Measurements from ENCODE around the gene EPHA1. TPM values are rescaled to one million over a fixed set of nuclear protein-coding genes. Genes with fewer than 3 reads are reported as not detected.

Gene EPHA1
- total RNA-seq, 2 donors from 2014 or later = 9.9 to 14.3 TPM

DNA sequence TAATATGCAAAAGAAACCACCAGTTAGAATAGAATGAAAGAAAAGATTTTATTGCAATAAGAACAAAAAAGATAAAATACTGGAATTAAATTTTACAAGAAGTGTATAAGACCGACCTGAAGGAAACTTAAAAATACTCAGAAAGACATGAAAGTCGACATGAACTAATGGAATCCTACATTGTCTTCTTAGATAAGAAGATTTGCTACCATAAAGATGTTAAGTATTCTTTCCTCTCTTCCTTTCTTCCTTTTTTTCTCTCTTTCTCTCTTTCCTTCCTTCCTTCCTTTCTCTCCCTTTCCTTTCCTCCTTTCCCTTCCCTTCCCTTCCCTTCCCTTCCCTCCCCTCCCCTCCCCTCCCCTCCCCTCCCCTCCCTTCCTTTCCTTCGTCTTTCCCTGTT, 41.1 kb upstream of the EPHA1 start:
- Histone ChIP-seq H3K27me3 (no peaks in the 10 kb centered on the region), H3K4me1 (no peaks in the 10 kb centered on the region), H3K27ac (no peak overlapping the region), H3K4me3 (no peak overlapping the region), H3K9me3 (no peaks in the 10 kb centered on the region), H3K36me3 (replicated peaks in 1 of 2; ENCODE audit: insufficient read depth in 1 of 2, low read depth in 2 of 2) (no peaks in the 10 kb centered on the region)
- no peak for TF ChIP-seq POLR2A (IDR thresholded peaks at IDR 0.05)
- TF ChIP-seq, protein P1, sequence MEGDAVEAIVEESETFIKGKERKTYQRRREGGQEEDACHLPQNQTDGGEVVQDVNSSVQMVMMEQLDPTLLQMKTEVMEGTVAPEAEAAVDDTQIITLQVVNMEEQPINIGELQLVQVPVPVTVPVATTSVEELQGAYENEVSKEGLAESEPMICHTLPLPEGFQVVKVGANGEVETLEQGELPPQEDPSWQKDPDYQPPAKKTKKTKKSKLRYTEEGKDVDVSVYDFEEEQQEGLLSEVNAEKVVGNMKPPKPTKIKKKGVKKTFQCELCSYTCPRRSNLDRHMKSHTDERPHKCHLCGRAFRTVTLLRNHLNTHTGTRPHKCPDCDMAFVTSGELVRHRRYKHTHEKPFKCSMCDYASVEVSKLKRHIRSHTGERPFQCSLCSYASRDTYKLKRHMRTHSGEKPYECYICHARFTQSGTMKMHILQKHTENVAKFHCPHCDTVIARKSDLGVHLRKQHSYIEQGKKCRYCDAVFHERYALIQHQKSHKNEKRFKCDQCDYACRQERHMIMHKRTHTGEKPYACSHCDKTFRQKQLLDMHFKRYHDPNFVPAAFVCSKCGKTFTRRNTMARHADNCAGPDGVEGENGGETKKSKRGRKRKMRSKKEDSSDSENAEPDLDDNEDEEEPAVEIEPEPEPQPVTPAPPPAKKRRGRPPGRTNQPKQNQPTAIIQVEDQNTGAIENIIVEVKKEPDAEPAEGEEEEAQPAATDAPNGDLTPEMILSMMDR (IDR thresholded peaks at IDR 0.05) = no peak
- DNase-seq = no peak
- 61 to 68% methylated on average over 3 of the region's 3 CpGs for WGBS, 2 donors
- ATAC-seq = no peak
- intact Hi-C loops (cut with DNase I) = no loop called here

DNA sequence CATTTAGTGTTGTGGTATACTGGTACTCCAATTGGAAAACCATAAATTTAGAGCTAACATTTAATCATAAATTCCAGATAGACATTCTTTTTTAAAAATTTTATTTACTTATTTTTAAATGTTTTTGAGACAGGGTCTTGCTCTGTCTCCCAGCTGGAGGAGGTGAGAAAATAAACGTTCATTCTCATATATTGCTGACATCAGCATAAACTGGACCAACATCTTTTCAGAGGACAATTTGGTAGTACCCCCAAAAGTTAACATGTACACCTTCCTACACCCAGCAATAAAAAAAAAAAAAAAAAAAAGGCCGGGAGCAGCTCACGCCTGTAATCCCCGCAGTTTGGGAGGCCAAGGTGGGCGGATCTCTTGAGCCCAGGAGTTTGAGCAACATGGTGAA, 39.8 kb upstream of the EPHA1 start:
- no peak for ATAC-seq
- no peaks in the 10 kb centered on the region for H3K9me3 ChIP-seq
- H3K27me3 ChIP-seq = no peaks in the 10 kb centered on the region

GRCh38 chr7:143447466-143447865, 38.8 kb upstream of the EPHA1 start:
- Histone ChIP-seq H3K4me3 (no peak overlapping the region), H3K9me3 (no peaks in the 10 kb centered on the region), H3K27ac (no peak overlapping the region), H3K27me3 (no peaks in the 10 kb centered on the region), H3K4me1 (no peaks in the 10 kb centered on the region), H3K36me3 (replicated peaks in 1 of 2; ENCODE audit: insufficient read depth in 1 of 2, low read depth in 2 of 2) (no peaks in the 10 kb centered on the region)
- no peak for ATAC-seq
- DNase-seq = no peak
- TF ChIP-seq, protein P1 (IDR thresholded peaks at IDR 0.05) = no peak
- no peak for TF ChIP-seq POLR2A (IDR thresholded peaks at IDR 0.05)
- intact Hi-C loops (cut with DNase I) = no loop called here
- 48 to 50% methylated on average over 3 of the region's 3 CpGs for WGBS, 2 donors

More for the DNA sequence above, 39.8 kb upstream of the EPHA1 start:
- intact Hi-C loops (cut with DNase I) = no loop called here
- no peak overlapping the region for H3K4me3 ChIP-seq
- TF ChIP-seq POLR2A (IDR thresholded peaks at IDR 0.05) = no peak
- TF ChIP-seq, protein P1 (IDR thresholded peaks at IDR 0.05) = no peak
- H3K27ac ChIP-seq = no peak overlapping the region
- WGBS, 2 donors = 84 to 85% methylated on average over 5 of the region's 5 CpGs
- H3K36me3 ChIP-seq (replicated peaks in 1 of 2; ENCODE audit: insufficient read depth in 1 of 2, low read depth in 2 of 2) = no peaks in the 10 kb centered on the region
- H3K4me1 ChIP-seq = no peaks in the 10 kb centered on the region
- DNase-seq = no peak

DNA sequence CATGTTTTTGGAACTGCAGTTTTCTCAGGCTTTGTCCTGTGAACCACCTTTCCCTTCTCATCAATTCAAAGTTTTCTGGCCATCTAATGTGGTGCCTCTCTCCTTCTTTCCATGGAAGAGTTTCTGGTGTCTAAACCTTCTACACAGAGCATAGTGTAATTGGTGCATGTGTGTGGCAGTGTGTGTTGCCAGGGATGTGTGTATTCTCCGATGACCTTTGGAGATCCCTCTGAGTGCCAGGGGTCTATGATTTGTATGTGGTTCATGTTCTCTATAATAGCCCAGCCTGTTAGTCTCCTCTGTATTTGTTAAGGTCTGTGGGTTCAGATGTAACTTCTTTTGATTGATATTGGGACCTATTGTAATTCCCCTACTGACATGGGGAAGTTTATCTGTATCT, 36.1 kb upstream of the EPHA1 start:
- H3K36me3 ChIP-seq (replicated peaks in 1 of 2; ENCODE audit: insufficient read depth in 1 of 2, low read depth in 2 of 2) = no peaks in the 10 kb centered on the region
- H3K9me3 ChIP-seq = no peaks in the 10 kb centered on the region
- 92 to 100% methylated on average over 1 of the region's 1 CpG for WGBS, 2 donors
- intact Hi-C loops (cut with DNase I) = no loop called here
- H3K4me1 ChIP-seq = no peaks in the 10 kb centered on the region
- ATAC-seq (no peak), DNase-seq (no peak)
- H3K27ac ChIP-seq = no peak overlapping the region
- no peaks in the 10 kb centered on the region for H3K27me3 ChIP-seq
- TF ChIP-seq, protein P1 (IDR thresholded peaks at IDR 0.05) = no peak
- no peak for TF ChIP-seq POLR2A (IDR thresholded peaks at IDR 0.05)
- no peak overlapping the region for H3K4me3 ChIP-seq

- intact Hi-C loops (cut with DNase I) = no loop called here
- WGBS, 2 donors = 71 to 79% methylated on average over 6 of the region's 6 CpGs
- no peaks in the 10 kb centered on the region for H3K4me1 ChIP-seq
- no peak for TF ChIP-seq POLR2A (IDR thresholded peaks at IDR 0.05)
- TF ChIP-seq, protein P1 (IDR thresholded peaks at IDR 0.05) = no peak
- DNase-seq = no peak
- H3K27me3 ChIP-seq = no peaks in the 10 kb centered on the region
- no peaks in the 10 kb centered on the region for H3K36me3 ChIP-seq (replicated peaks in 1 of 2; ENCODE audit: insufficient read depth in 1 of 2, low read depth in 2 of 2)
- no peaks in the 10 kb centered on the region for H3K9me3 ChIP-seq
- no peak overlapping the region for H3K4me3 ChIP-seq
- no peak overlapping the region for H3K27ac ChIP-seq
- ATAC-seq = no peak
These were observed 35.6 kb upstream of the EPHA1 start for GRCh38 chr7:143444063-143444782.

All from body of pancreas (tissue), 4 donors.